GM21717 (cell line): ENCODE results near the gene AGBL1.

Source experiments
- ATAC-seq: cut with Tn5 transposase; IDR thresholded peaks from one replicate; pipeline ENCODE4 v1.9.1; 2021; ENCODE audit warnings: mild to moderate bottlenecking, moderate library complexity; ENCODE audit not compliant: unreplicated experiment

Gene AGBL1

GRCh38 chr15:86570738-86571137 is 491.1 kb downstream of the AGBL1 start:
- ATAC-seq: no peak

GRCh38 chr15:86571873-86572272 is 492.2 kb downstream of the AGBL1 start:
- ATAC-seq: no peak

GRCh38 chr15:86572368-86572841 is 492.7 kb downstream of the AGBL1 start:
- ATAC-seq: no peak

GRCh38 chr15:86573476-86573875 is 493.8 kb downstream of the AGBL1 start:
- ATAC-seq: no peak

- no peak for ATAC-seq
Measured at GRCh38 chr15:86588413-86588812, 508.7 kb downstream of the AGBL1 start.

- ATAC-seq: no peak
Measured at GRCh38 chr15:86590461-86590860, 510.8 kb downstream of the AGBL1 start.

- no peak for ATAC-seq
Measured at GRCh38 chr15:86591158-86591557, 511.5 kb downstream of the AGBL1 start.

- ATAC-seq: no peak
Measured at GRCh38 chr15:86591994-86592735, 512.5 kb downstream of the AGBL1 start.

GRCh38 chr15:86595741-86596140 is 516.1 kb downstream of the AGBL1 start:
- ATAC-seq: no peak

GRCh38 chr15:86603466-86603865 is 523.8 kb downstream of the AGBL1 start:
- no peak for ATAC-seq

- no peak for ATAC-seq
Measured at GRCh38 chr15:86608461-86609205, 529.0 kb downstream of the AGBL1 start.

- no peak for ATAC-seq
Measured at GRCh38 chr15:86609275-86609674, 529.6 kb downstream of the AGBL1 start.

- ATAC-seq: no peak
Measured at GRCh38 chr15:86610038-86610437, 530.4 kb downstream of the AGBL1 start.

- no peak for ATAC-seq
Measured at GRCh38 chr15:86611417-86612040, 531.9 kb downstream of the AGBL1 start.

- no peak for ATAC-seq
Measured at GRCh38 chr15:86615411-86615810, 535.7 kb downstream of the AGBL1 start.

GRCh38 chr15:86615816-86616215 is 536.1 kb downstream of the AGBL1 start:
- ATAC-seq: no peak

GRCh38 chr15:86616771-86617170 is 537.1 kb downstream of the AGBL1 start:
- no peak for ATAC-seq

- no peak for ATAC-seq
Measured at GRCh38 chr15:86620157-86620556, 540.5 kb downstream of the AGBL1 start.

- ATAC-seq: no peak
Measured at GRCh38 chr15:86620641-86621349, 541.1 kb downstream of the AGBL1 start.

- no peak for ATAC-seq
Measured at GRCh38 chr15:86623236-86623635, 543.6 kb downstream of the AGBL1 start.
